Measurements from ENCODE around the gene NTSR1.

NTSR1 gene

DNA sequence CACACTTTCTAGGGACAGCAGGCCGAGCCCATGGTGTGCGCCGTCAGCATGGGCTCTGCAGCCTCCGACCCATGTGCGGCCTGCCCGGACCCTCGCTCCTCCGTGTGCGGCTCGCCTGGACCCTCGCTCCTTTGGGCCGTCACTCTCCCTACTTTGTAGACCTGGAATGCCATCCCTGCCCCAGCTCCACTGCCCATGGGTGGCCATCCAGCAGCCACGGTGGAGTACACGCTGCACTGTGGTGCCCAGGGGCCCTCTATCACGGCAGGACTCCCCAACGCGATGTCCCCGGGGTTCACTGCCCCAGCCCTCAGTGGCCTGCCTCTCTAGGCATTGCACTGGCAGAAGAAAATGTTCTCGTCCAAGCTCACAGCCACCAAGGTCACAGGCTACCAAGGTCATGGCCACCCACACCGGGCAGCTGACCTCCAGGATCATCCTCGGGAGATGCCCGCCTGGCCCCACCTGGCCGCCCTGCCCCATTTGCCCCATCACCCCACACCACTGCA is 63.5 kb downstream of the NTSR1 start:
- H3K4me3 ChIP-seq (ENCODE audit: low read depth, low read length) = no peak overlapping the region
- TF ChIP-seq, protein P1, sequence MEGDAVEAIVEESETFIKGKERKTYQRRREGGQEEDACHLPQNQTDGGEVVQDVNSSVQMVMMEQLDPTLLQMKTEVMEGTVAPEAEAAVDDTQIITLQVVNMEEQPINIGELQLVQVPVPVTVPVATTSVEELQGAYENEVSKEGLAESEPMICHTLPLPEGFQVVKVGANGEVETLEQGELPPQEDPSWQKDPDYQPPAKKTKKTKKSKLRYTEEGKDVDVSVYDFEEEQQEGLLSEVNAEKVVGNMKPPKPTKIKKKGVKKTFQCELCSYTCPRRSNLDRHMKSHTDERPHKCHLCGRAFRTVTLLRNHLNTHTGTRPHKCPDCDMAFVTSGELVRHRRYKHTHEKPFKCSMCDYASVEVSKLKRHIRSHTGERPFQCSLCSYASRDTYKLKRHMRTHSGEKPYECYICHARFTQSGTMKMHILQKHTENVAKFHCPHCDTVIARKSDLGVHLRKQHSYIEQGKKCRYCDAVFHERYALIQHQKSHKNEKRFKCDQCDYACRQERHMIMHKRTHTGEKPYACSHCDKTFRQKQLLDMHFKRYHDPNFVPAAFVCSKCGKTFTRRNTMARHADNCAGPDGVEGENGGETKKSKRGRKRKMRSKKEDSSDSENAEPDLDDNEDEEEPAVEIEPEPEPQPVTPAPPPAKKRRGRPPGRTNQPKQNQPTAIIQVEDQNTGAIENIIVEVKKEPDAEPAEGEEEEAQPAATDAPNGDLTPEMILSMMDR (IDR thresholded peaks at IDR 0.05; ENCODE audit: insufficient read depth, low read depth, low read length, missing control alignments) = no peak
- DNase-seq (ENCODE audit: low read depth) = no peak

DNA sequence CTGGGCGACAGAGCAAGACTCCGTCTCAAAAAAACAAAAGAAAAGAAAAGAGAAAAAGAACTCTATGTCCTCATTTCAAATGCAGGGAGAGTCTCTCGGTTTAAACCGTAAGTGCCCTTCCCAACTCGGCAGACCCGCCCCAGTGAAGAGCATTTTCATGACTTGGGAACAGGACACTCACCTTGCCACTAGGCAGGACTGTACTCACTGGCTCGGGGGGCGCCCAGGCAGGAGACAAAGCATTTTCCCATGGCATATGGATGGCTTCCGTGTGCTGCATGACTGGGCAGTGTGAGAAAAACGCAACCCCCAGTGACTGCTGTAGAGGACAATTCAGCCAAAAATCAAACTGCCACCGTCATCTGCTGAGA is 64.0 kb downstream of the NTSR1 start:
- no peak overlapping the region for H3K4me3 ChIP-seq (ENCODE audit: low read depth, low read length)
- DNase-seq (ENCODE audit: low read depth) = no peak

DNA sequence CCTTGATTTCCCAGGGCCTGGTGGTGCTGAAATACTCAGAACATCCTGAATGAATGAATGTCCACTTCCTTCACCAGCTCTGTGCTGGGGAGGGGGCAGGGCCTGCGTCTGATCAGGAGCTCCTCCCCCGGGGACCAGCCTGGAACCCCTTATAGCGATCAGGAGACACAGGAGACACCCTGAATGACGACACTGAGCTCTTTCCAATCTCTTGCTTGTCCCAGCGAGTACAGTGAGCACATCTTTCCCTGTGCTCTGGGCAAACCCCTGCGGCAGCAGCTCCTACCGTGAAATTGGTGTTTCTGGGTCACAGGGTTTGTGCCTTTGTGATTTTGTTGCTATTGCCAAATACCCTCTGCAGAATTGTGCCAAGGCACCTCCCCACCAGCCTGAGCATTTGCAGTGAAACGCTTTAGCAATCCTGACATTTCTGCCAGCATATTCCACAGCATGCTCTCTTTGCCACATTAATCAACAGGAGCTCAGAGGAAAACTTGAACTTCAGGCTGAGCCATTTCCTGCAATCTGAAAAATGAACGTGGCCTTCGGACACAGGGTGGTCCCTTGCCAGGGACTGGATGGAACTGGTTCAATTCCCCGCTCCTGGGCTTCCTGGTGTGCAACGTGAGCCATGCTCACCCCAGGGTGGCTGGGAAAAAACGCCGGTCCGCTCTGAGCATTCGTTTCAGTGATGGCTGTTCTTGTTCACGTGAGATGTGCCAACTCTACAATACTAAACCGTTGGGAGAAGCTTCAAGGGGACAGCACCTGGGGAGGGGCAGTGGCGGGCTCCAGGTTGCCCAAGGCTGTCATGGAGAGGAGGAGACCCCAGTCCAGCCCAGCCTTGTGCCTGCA is 64.6 kb downstream of the NTSR1 start:
- TF ChIP-seq, protein P1 (IDR thresholded peaks at IDR 0.05; ENCODE audit: insufficient read depth, low read depth, low read length, missing control alignments) = no peak
- no peak for DNase-seq (ENCODE audit: low read depth)
- H3K4me3 ChIP-seq (ENCODE audit: low read depth, low read length) = no peak overlapping the region

More for the DNA sequence above, 64.0 kb downstream of the NTSR1 start:
- TF ChIP-seq, protein P1 (IDR thresholded peaks at IDR 0.05; ENCODE audit: insufficient read depth, low read depth, low read length, missing control alignments) = no peak

DNA sequence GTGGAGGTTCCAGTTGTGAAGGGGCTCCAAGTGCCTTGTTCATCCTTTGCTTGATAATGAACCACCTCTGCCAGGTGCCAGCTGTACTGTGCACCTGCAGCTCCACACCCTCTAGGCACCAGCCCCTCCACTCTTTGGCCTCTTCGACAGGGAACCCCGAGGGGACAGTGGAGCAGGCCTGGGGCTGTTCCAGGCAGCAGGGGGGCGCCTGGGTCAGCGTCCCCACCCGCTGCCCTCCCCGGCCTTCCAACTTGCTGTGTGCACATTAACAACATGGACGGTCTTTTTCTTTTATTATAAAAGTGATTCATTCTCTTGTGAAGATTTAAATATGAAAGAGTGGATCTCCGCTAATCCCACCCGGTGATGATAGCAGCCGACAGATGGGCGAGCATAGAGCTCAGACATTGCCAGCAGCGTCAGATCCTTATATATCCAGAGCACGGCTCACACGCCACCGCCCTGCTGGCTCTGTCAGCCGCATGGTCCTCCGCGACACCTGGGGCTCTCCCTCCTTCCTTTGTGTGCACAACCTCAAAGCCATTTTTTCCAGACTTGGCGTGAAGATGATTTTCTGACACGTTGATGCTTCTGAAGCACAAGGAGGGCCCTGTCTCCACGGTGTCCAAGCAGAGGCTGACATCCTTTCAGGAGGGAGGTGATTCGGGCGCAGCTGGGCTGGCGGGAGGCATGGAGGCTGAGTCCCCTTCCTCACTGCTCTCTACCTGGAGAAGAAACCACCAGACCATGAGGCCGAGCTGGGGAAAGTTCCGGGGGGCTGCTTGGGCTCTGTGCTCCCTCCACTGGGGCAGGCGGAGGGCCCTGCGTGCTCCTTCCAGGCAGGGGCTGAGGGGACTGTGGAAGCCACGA is 65.4 kb downstream of the NTSR1 start:
- DNase-seq (ENCODE audit: low read depth) = no peak
- TF ChIP-seq, protein P1 (IDR thresholded peaks at IDR 0.05; ENCODE audit: insufficient read depth, low read depth, low read length, missing control alignments) = no peak
- H3K4me3 ChIP-seq (ENCODE audit: low read depth, low read length) = no peak overlapping the region

DNA sequence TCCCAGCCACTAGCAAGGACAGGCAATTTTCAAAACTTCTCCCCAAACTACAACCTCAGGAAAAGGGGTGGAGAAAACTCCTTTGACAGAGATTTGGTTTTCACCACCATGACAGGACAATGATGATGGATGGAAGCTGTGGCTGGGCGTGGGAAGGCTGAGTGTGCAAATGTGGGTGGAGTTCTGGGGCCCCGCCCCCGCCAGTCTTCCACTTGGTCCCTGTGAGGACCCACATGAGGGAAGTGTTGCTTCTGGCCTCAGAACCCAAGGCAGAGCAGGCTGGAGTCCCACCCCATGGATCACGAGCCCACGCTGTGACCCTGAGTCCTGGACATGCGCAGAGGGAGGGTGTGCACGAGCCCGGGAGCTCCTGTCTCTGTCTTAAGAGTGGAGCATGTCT is 66.1 kb downstream of the NTSR1 start:
- no peak for DNase-seq (ENCODE audit: low read depth)

DNA sequence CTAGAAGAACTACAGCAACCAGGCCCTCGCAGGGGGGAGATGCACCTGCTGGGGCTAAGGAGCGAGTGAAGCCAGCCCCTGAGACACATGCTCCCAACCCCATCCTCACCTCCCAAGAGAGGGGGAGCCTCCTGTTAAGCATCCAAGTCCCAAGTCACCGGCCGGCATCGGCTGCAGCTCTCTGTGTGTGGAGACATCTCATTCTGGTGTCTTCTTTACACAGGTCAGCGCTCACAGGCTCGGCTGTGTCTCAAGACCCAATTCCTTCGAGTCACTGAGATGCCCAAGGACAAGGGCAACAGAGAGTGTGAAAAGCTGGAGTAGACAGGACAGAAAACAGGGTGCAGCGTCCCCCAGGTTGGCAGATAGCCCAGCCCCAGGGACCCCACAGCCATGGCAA is 66.6 kb downstream of the NTSR1 start:
- no peak for DNase-seq (ENCODE audit: low read depth)
- no peak overlapping the region for H3K4me3 ChIP-seq (ENCODE audit: low read depth, low read length)
- TF ChIP-seq, protein P1 (IDR thresholded peaks at IDR 0.05; ENCODE audit: insufficient read depth, low read depth, low read length, missing control alignments) = no peak

More for the DNA sequence above, 66.1 kb downstream of the NTSR1 start:
- TF ChIP-seq, protein P1 (IDR thresholded peaks at IDR 0.05; ENCODE audit: insufficient read depth, low read depth, low read length, missing control alignments) = no peak
- no peak overlapping the region for H3K4me3 ChIP-seq (ENCODE audit: low read depth, low read length)
